H1 (cell line): ENCODE data around the gene NOL3. TPM values are rescaled to one million over a fixed set of nuclear protein-coding genes. Genes with fewer than 3 reads are reported as not detected.

Source experiments
- CTCF ChIA-PET: fragments of 300-600 bp; sonication (Branson Sonifier 250); formaldehyde crosslinking; loops from one replicate; lab custom pipeline; 2021; ENCODE audit not compliant: partially characterized antibody; lab: Charles Lee
- POLR2A ChIA-PET: fragments of 300-600 bp; sonication (Branson Sonifier 250); formaldehyde crosslinking; loops from one replicate; lab custom pipeline; 2021; ENCODE audit warnings: inconsistent platforms; ENCODE audit not compliant: partially characterized antibody; lab: Charles Lee
- DNase-seq, 2 experiments: peaks; one replicate each; pipeline versions ENCODE4 v3.0.0 to v3.0.0-alpha.2; 2010 to 2022; ENCODE audit warnings: low spot score in 2 of 2, low read depth in 1 of 2, mixed read lengths in 1 of 2
- FAIRE-seq: peaks from 2 replicates; lab custom pipeline; 2011; peaks lifted over from hg19 to GRCh38; lab: Jason Lieb, UNC
- H2AFZ ChIP-seq: 2 replicates; pipeline ENCODE4 v1.8.1; 2012; ENCODE audit warnings: low read length, inconsistent platforms
- H2AK5ac ChIP-seq: 2 replicates; pipeline ENCODE4 v1.6.1; 2013; ENCODE audit warnings: low read depth, low read length
- H2BK120ac ChIP-seq: replicated peaks from 2 replicates; pipeline ENCODE3; 2013; ENCODE audit warnings: low read depth, low read length, inconsistent platforms
- H2BK12ac ChIP-seq: 2 replicates; pipeline ENCODE4 v1.6.1; 2013; ENCODE audit warnings: low read depth, low read length
- H2BK15ac ChIP-seq: 2 replicates; pipeline ENCODE4 v1.6.1; 2013; ENCODE audit warnings: low read length
- H2BK20ac ChIP-seq: 2 replicates; pipeline ENCODE4 v1.6.1; 2013; ENCODE audit warnings: low read length
- H2BK5ac ChIP-seq: 2 replicates; pipeline ENCODE4 v1.6.1; 2013; ENCODE audit warnings: low read depth, low read length
- H3K14ac ChIP-seq: 2 replicates; pipeline ENCODE4 v1.6.1; 2013; ENCODE audit warnings: inconsistent platforms; ENCODE audit not compliant: insufficient read length
- H3K18ac ChIP-seq: 2 replicates; pipeline ENCODE4 v1.6.1; 2013; ENCODE audit warnings: low read length; ENCODE audit errors: extremely low read depth
- H3K23ac ChIP-seq: 2 replicates; pipeline ENCODE4 v1.6.1; 2013; ENCODE audit warnings: inconsistent platforms; ENCODE audit not compliant: insufficient read length
- H3K23me2 ChIP-seq: 2 replicates; pipeline ENCODE4 v1.6.1; 2013; ENCODE audit warnings: low read depth, low read length
- H3K27ac ChIP-seq: 2 replicates; pipeline ENCODE4 v1.6.1; 2011; ENCODE audit warnings: low read depth, low read length, inconsistent platforms
- H3K27me3 ChIP-seq, 4 experiments: replicated peaks in 1 of 4; 1 replicate in 1 of 4; 2 replicates in 3 of 4; pipeline versions ENCODE4 v1.6.1 to v1.8.1; 2011 to 2013; ENCODE audit warnings: low read length in 3 of 4, mild to moderate bottlenecking in 3 of 4, inconsistent platforms in 2 of 4, mixed read lengths in 2 of 4, moderate library complexity in 1 of 4; ENCODE audit not compliant: control insufficient read depth in 3 of 4, insufficient read depth in 3 of 4; ENCODE audit errors: extremely low read depth in 1 of 4
- H3K36me3 ChIP-seq, 4 experiments: 2 replicates each; pipeline versions ENCODE4 v1.6.1 to v1.8.1; 2011 to 2013; ENCODE audit warnings: mild to moderate bottlenecking in 4 of 4, low read length in 3 of 4, moderate library complexity in 2 of 4, control low read depth in 1 of 4, inconsistent platforms in 1 of 4; ENCODE audit not compliant: insufficient read depth in 4 of 4, control insufficient read depth in 2 of 4
- H3K4ac ChIP-seq: replicated peaks from 2 replicates; pipeline ENCODE3; 2013; ENCODE audit warnings: low read length, low read depth, mixed read lengths, inconsistent platforms; ENCODE audit not compliant: insufficient read length
- H3K4me1 ChIP-seq, 4 experiments: replicated peaks in 1 of 4; 1 replicate in 1 of 4; 2 replicates in 3 of 4; pipeline versions ENCODE4 v1.6.1 to v1.8.1; 2011 to 2013; ENCODE audit warnings: low read length in 3 of 4, inconsistent platforms in 2 of 4, mixed read lengths in 1 of 4; ENCODE audit not compliant: insufficient read depth in 4 of 4, control insufficient read depth in 3 of 4
- H3K4me2 ChIP-seq, 2 experiments: 2 replicates each; pipeline versions ENCODE4 v1.6.1 to v1.8.1; 2011 to 2013; ENCODE audit warnings: low read depth in 2 of 2, low read length in 2 of 2, control low read depth in 1 of 2, inconsistent platforms in 1 of 2, mild to moderate bottlenecking in 1 of 2; ENCODE audit not compliant: insufficient read depth in 1 of 2
- H3K4me3 ChIP-seq, 4 experiments: fragments of 200-600, 300-600 bp in 1 of 4; sonication (generic), shearing (Covaris generic), sonication (Bioruptor Twin) in 1 of 4; 2 replicates each; pipeline versions ENCODE4 v1.5.1 to v1.8.1; 2011 to 2016; ENCODE audit warnings: low read length in 4 of 4, low read depth in 3 of 4, control low read depth in 2 of 4, inconsistent platforms in 2 of 4, mild to moderate bottlenecking in 2 of 4, mixed read lengths in 1 of 4, moderate library complexity in 1 of 4; ENCODE audit not compliant: insufficient read depth in 2 of 4; ENCODE audit errors: extremely low read depth in 1 of 4
- H3K56ac ChIP-seq: replicated peaks from 2 replicates; pipeline ENCODE3; 2013; ENCODE audit warnings: low read depth, mild to moderate bottlenecking, mixed read lengths, low read length, inconsistent platforms; ENCODE audit not compliant: insufficient read length
- H3K79me1 ChIP-seq: 2 replicates; pipeline ENCODE4 v1.6.1; 2013; ENCODE audit warnings: low read depth, low read length, control low read depth
- H3K79me2 ChIP-seq, 2 experiments: 2 replicates each; pipeline versions ENCODE4 v1.6.1 to v1.8.1; 2012 to 2013; ENCODE audit warnings: low read length in 2 of 2, mild to moderate bottlenecking in 2 of 2, inconsistent platforms in 1 of 2; ENCODE audit not compliant: insufficient read depth in 2 of 2, control insufficient read depth in 1 of 2
- H3K9ac ChIP-seq, 4 experiments: replicated peaks in 1 of 4; 1 replicate in 1 of 4; 2 replicates in 3 of 4; pipeline versions ENCODE4 v1.6.1 to v1.8.1; 2011 to 2013; ENCODE audit warnings: low read depth in 3 of 4, low read length in 3 of 4, control low read depth in 2 of 4, mild to moderate bottlenecking in 2 of 4, moderate library complexity in 2 of 4, inconsistent platforms in 1 of 4; ENCODE audit errors: extremely low read depth in 1 of 4
- H3K9me3 ChIP-seq, 2 experiments: 2 replicates each; pipeline versions ENCODE4 v1.6.1 to v1.8.1; 2012 to 2013; ENCODE audit warnings: mild to moderate bottlenecking in 2 of 2, moderate library complexity in 2 of 2, control low read depth in 1 of 2, inconsistent platforms in 1 of 2, low read depth in 1 of 2, low read length in 1 of 2, mixed read lengths in 1 of 2; ENCODE audit not compliant: insufficient read depth in 2 of 2
- H4K20me1 ChIP-seq, 2 experiments: replicated peaks in 1 of 2; 2 replicates each; pipeline versions ENCODE3 to v1.8.1; 2011 to 2013; ENCODE audit warnings: inconsistent platforms in 2 of 2, low read length in 2 of 2, mild to moderate bottlenecking in 1 of 2; ENCODE audit not compliant: insufficient read depth in 2 of 2, control insufficient read depth in 1 of 2
- H4K5ac ChIP-seq: 2 replicates; pipeline ENCODE4 v1.6.1; 2013; ENCODE audit warnings: low read length, low read depth, mixed read lengths, inconsistent platforms; ENCODE audit not compliant: insufficient read length
- H4K8ac ChIP-seq: 2 replicates; pipeline ENCODE4 v1.8.0; 2013; ENCODE audit warnings: mild to moderate bottlenecking, moderate library complexity, low read length, inconsistent platforms; ENCODE audit not compliant: insufficient read depth; ENCODE audit errors: extremely low read depth
- H4K91ac ChIP-seq: replicated peaks from 2 replicates; pipeline ENCODE3; 2013; ENCODE audit warnings: low read length, mixed read lengths, inconsistent platforms; ENCODE audit not compliant: insufficient read length
- BCL11A ChIP-seq, 2 experiments: IDR thresholded peaks; one replicate each; pipeline ENCODE4 v1.6.1; 2011; ENCODE audit warnings: low read depth in 2 of 2, low read length in 2 of 2, mild to moderate bottlenecking in 2 of 2
- EGR1 ChIP-seq: IDR thresholded peaks from 2 replicates; pipeline ENCODE4 v1.6.1; 2011; ENCODE audit warnings: low read depth, low read length, borderline replicate concordance
- RFX5 ChIP-seq: IDR thresholded peaks from 2 replicates; pipeline ENCODE4 v1.6.1; 2011; ENCODE audit warnings: low read depth, low read length, improper control_type of control experiment, borderline replicate concordance
- RNF2 ChIP-seq: fragments of 200-900, 300-1000 bp; sonication (generic); IDR thresholded peaks from 2 replicates; pipeline ENCODE4 v1.7.1; 2016; ENCODE audit warnings: borderline replicate concordance, low read depth, mild to moderate bottlenecking, antibody characterized with exemption, low read length; ENCODE audit not compliant: poor library complexity, severe bottlenecking; ENCODE audit errors: missing control alignments
- WGBS, 2 experiments: shearing (Covaris generic) in 1 of 2; methylation state at CpG; one replicate each; pipeline versions ENCODE4 v1.1.6 to v1.1.7; 2013 to 2015; ENCODE audit warnings: low lambda C conversion rate in 2 of 2, mixed read lengths in 2 of 2, inconsistent platforms in 1 of 2, low coverage in 1 of 2, missing lambda C conversion rate in 1 of 2; ENCODE audit not compliant: insufficient replicate concordance in 2 of 2, insufficient coverage in 1 of 2, insufficient read length in 1 of 2; ENCODE audit errors: extremely low coverage in 1 of 2, missing lambda C conversion rate in 1 of 2; 5-methylcytosine and 5-hydroxymethylcytosine counted together
- polyA plus RNA-seq, 7 experiments: library from polyadenylated mRNA; depleted of rRNA in 3 of 7; stranded (reverse) in 5 of 7; unstranded in 2 of 7; fragments of >200 nt in 5 of 7; fragments of 200-250 nt in 2 of 7; gene quantifications; 1 replicate in 5 of 7; 2 replicates in 1 of 7; 4 replicates in 1 of 7; pipeline versions ENCODE4 v1.2.1 to v1.2.3, GENCODE V29; 2011 to 2013; ENCODE audit warnings: missing spikeins in 2 of 7, mixed read lengths in 2 of 7
- total RNA-seq: library from RNA; stranded (reverse); fragmentation: NEBNext Ultra II Directional; extraction: Animal tissue kit (Norgen Biotek cat#: 25700); gene quantifications from 2 replicates; pipeline ENCODE4 v1.2.1, GENCODE V29; 2021
- TF ChIP-seq, protein P1 (sequence below): IDR thresholded peaks from 2 replicates; pipeline ENCODE4 v1.6.1; 2012; ENCODE audit warnings: inconsistent platforms

The NOL3 gene
- total and polyA plus RNA-seq, 2 of the 8 experiments (the other 6 are each of a cell fraction or from before 2014, with no cell fraction given): 2.2 to 4.6 TPM

GRCh38 chr16:67162506-67163163, 7.7 kb upstream of the NOL3 start:
- peak; percentile 20 for TF ChIP-seq RNF2
- no peak for TF ChIP-seq BCL11A (IDR thresholded peaks at IDR 0.05; ENCODE audit: low read depth in 2 of 2, low read length in 2 of 2)
- TF ChIP-seq EGR1: no peak
- TF ChIP-seq RFX5: peak; percentile 89
- TF ChIP-seq, protein P1, sequence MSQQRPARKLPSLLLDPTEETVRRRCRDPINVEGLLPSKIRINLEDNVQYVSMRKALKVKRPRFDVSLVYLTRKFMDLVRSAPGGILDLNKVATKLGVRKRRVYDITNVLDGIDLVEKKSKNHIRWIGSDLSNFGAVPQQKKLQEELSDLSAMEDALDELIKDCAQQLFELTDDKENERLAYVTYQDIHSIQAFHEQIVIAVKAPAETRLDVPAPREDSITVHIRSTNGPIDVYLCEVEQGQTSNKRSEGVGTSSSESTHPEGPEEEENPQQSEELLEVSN: peak; percentile 87
- Histone ChIP-seq H2BK15ac (no peak overlapping the region; the same call in 1 of the 2 replicates), H3K79me2 (no peaks in the 10 kb centered on the region), H3K36me3 (peaks cover 0 to 14% (median 0%) of the 10 kb centered on the region in 4 experiments; a peak in 1 of 8 replicates), H4K5ac (no peak overlapping the region), H3K27me3 (peaks cover 93 to 100% (median 99%) of the 10 kb centered on the region in 4 experiments), H4K91ac (no peak overlapping the region), H2BK20ac (no peak overlapping the region), H3K4me2 (peak overlapping the region; percentile 71 to 98), H4K8ac (no peak overlapping the region), H3K4me1 (peaks cover 0 to 33% (median 30%) of the 10 kb centered on the region in 4 experiments; a peak in 6 of 7 replicates), H4K20me1 (peaks cover 2 to 23% of the 10 kb centered on the region in 2 experiments), H2BK12ac (peak overlapping the region; percentile 39; the same call in 1 of the 2 replicates), H3K79me1 (no peaks in the 10 kb centered on the region), H2AFZ (0 out of 2 replicates have a peak overlapping the region, but pooled peaks have one; percentile 75), H2BK120ac (no peak overlapping the region), H3K14ac (no peak overlapping the region), H3K23ac (no peak overlapping the region), H2AK5ac (no peak overlapping the region), H2BK5ac (no peak overlapping the region), H3K4ac (no peak overlapping the region), H3K4me3 (peak overlapping the region in 3 of 4 experiments; percentile 11 to 56 (median 26); a peak in 5 of 8 replicates), H3K23me2 (peaks cover 15% of the 10 kb centered on the region), H3K18ac (no peak overlapping the region; the same call in none of the 2 replicates), H3K56ac (no peak overlapping the region), H3K9me3 (no peaks in the 10 kb centered on the region), H3K9ac (no peak overlapping the region), H3K27ac (no peak overlapping the region)
- ChIA-PET POLR2A (interaction anchor here (0.7 to 7.9 kb wide), 6 partner anchors 7 to 40 kb away, joined by 3 to 59 read pairs (median 10); partner anchors contain the start of genes B3GNT9 and MATCAP1), CTCF (interaction anchor here (0.5 to 19.3 kb wide), 17 partner anchors 6 to 482 kb away, joined by 3 to 291 read pairs (median 4); partner anchors contain the start of genes B3GNT9, ELMO3, FBXL8 and HSF4)
- no peak for FAIRE-seq
- DNase-seq: peak in 1 of 2 experiments; percentile 71
- 11% methylated on average over 44 of the region's 44 CpGs; no CpG with 5 or more reads in 1 of the 2 experiments for WGBS, 2 experiments
